RPMI7951 (cell line): Measurements from ENCODE around the gene C1QTNF9. TPM values are rescaled to one million over a fixed set of nuclear protein-coding genes. Genes with fewer than 3 reads are reported as not detected.
"Not testable (repeated sequence)": the region's sequence is repeated elsewhere in the genome, so short reads cannot be mapped to it uniquely, and the experiment has no call there.

Source experiments
- DNase-seq: peaks from one replicate; pipeline ENCODE4 v3.0.0-alpha.2; 2012; ENCODE audit warnings: low read depth
- total RNA-seq: library from RNA; depleted of rRNA; stranded (reverse); fragments of >200 nt; shearing (Covaris generic); gene quantifications from 2 replicates; pipeline ENCODE4 v1.2.3, GENCODE V29; 2014

Gene C1QTNF9
- total RNA-seq, 1 experiment from 2014 or later: not detected

DNA sequence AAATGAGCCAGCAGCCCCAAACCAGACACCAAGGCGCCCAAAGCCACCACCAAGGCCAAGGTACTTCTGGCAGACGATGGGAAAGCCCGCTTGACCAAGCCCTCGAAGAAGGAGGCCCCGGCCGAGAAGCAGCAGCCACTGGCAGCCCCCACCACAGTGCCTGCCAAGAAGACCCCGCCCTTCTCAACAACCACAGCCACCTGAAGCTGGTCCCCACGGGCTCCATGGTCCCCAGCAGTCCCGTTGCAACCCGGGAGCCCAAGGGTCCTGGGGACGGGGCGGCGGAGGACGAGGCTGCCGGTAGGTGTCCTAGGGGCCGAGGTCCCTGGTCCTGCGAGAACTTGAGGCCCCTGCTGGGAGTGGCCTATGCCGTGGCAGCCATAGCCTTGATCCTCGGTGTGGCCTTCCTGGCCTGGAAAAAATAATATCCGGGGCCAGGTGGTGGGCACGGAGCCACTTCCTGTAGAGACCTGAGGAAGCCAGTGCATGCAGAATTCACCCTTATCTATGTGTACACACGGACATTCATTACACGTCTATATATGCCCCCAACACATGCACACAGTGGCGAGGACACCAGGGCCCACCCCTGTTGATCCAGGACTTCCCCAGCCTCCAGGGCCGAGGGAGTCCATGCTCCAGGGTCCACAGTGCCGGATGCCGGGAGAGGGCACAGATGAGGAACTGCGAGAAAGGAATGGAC, 13.8 kb downstream of the C1QTNF9 start:
- DNase-seq: no peak

GRCh38 chr13:24323739-24324075, 14.3 kb downstream of the C1QTNF9 start:
- DNase-seq: no peak

GRCh38 chr13:24327598-24327997, 18.2 kb downstream of the C1QTNF9 start:
- DNase-seq: not testable (repeated sequence)

GRCh38 chr13:24328145-24328544, 18.8 kb downstream of the C1QTNF9 start:
- DNase-seq: no peak

GRCh38 chr13:24338721-24339120, 29.3 kb downstream of the C1QTNF9 start:
- no peak for DNase-seq

DNA sequence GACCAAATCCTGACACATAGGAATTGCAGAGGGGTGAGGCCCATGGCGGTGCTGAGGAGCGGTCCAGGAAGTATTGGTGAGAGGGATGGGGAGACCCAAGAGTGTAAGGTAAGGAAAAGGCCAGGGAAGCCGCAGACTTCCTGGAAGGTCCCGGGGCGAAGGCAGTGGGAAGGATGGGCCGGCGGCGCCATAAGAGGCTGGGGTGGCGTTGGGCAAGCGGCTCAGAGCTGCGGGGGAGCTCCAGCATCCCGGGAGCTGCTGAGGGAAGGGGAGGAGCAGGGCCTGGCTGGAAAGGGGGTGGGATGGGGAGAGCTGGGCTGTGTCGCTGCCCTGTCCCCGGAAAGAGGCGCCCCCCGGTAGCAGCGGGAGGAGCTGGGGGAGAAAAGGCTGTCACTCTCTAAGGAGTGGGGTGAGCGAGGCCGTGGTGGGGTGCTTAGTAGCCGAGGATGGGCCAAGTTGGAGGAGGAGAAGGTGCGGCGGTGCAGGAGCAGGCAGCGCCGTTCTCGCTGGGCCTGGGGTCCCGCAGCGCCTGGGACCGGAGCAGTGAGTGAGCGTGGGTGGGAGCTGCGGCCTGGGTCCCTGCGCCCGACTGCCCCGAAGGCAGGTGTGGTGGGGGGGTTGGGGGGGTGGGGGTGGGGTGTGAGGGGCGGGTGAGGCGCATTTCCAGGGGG, 30.7 kb downstream of the C1QTNF9 start:
- no peak for DNase-seq

DNA sequence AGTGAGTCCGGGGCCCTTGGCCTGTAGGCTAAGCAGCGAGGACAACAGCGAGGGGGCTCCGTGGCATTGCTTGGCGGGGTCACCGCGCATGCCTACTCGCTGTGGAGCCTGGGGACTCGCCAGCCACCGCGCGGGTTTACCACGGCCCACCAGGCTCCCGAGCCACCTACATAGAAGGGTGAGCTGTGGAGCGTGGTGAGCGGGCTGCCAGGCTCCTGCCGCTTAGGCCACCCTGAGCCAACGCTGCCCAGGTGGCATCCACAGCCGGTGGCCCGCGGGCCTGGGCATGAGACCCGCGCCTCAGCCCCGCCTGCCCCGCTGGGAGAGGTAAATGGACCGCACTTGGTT, 31.2 kb downstream of the C1QTNF9 start:
- no peak for DNase-seq

DNA sequence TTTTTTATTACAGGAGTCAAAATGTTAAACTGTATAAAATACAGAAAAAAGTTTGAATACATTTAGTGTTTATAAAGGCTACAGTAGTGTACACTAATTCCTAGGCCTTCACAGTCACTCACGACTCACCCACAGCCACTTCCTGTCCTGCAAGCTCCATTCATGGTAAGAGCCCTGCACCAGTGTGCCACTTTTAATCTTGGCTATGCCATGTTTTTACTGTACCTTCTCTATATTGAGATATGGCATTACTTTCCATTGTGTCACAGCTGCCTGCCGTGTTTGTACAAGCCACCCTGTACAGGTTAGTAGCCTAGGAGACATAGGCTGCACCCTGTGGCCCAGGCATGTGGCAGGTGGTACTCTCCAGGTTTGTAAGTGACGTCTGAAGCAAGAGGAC, 32.1 kb downstream of the C1QTNF9 start:
- no peak for DNase-seq

- no peak for DNase-seq
Observed at GRCh38 chr13:24348385-24348784, 39.0 kb downstream of the C1QTNF9 start.

DNA sequence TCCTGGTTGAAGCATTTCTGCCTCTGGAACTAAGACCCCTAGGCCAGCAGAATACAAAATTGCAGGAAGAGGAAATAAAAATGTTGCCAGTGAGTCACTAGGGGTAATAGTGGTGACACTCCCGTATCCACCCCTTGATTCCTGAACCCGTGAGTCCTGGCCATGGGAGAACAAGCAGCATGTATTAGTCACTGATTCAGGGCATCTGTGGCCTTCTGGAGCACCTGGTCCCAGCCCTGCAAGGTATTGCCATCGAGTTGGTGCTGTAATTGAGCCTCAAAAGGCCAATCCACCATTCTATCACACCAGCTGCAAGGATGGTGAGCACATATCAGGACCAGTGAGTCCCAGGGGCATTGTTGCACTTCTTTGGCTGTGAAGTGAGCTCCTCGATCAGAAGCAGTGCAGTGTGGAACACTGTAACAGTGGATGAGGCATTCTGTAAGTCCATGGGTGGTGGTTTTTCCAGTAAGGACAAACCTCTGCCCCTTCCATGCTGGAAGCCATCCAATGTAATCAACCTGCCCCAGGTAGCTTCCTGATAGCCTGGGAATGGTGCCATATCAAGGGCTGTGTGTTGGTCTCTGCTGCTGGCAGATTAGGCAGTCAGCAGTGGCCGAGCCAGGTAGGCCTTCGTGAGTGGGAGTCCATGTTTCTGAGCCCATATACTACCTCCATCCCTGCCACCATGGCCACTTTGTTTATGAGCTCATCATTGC, 39.6 kb downstream of the C1QTNF9 start:
- no peak for DNase-seq

DNA sequence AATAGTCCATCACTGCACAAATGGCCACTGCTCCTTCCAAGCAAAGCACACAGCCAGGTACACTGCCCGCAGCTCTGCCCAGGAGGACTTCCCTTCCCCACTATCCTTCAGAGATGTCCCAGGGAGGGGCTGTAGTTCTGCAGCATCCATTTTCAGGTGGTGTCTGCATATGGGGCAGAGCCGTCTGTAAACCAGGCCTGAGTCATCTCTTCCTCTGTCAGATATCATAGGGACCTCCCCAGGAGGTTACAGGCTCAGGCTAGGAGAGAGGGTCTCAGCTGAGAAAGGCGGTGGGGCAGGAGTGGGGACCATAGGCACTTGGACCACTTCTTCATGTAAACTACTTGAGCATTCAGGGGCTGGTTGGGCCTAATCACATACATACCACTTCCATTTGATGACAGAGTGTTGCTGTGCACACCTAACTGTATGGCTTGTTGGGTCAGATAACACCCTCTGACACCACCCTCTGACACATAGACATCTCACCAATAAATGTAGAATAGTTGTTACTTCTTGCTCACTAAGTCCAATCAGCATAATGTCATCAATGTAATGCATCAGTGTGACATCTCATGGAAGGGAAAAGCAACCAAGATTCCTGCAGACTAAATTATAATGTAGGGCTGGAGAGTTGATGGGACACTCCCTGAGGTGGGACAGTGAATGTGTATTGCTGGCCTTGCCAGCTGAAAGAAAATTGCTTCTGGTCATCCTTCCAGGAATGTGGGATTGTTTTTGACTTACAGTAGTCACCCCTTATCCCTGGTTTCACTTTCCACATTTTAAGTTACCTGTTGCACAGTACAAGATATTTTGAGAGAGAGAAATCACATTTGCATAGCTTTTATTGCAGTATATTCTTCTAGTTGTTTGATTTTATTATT, 40.6 kb downstream of the C1QTNF9 start:
- DNase-seq: not testable (repeated sequence)

- DNase-seq: no peak
Observed at GRCh38 chr13:24351423-24351822, 42.0 kb downstream of the C1QTNF9 start.

GRCh38 chr13:24353736-24354135, 44.4 kb downstream of the C1QTNF9 start:
- DNase-seq: no peak

DNA sequence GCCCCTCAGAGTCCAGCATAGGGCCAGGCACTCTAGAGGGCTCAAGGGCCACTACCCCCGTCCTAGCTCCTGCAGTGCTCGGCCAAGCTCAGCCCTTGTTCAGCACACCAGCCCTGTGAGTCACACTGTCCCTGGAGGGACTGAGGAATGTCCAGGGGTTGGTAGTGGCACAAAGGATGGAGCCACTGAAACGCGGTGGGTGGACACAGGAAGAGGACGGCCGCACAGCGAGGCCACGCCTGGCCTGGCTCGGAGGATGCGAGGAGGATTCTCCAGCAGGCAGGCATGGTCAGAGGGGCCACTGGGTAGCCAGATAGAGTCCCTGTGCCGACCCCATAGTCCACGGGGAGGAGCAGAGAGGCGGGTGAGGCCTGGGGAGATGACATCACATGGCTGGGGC, 45.7 kb downstream of the C1QTNF9 start:
- peak; percentile 11 for DNase-seq

- no peak for DNase-seq
Observed at GRCh38 chr13:24356270-24356669, 46.9 kb downstream of the C1QTNF9 start.

DNA sequence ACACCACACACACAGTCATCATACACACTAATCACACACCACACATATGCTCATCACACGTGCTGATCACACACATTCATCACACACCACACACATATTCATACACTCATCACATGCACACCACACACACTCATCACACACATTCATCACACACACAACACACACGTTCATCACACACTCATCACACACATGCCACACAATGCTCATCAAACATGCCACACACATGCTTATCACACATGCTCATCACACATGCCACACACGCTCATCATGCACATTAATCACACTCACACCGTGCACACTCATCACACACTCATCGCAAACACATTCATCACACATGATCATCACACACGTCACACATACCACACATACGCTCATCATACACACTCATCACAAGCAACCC, 47.5 kb downstream of the C1QTNF9 start:
- DNase-seq: no peak

- no peak for DNase-seq
Observed at GRCh38 chr13:24357756-24358155, 48.4 kb downstream of the C1QTNF9 start.

DNA sequence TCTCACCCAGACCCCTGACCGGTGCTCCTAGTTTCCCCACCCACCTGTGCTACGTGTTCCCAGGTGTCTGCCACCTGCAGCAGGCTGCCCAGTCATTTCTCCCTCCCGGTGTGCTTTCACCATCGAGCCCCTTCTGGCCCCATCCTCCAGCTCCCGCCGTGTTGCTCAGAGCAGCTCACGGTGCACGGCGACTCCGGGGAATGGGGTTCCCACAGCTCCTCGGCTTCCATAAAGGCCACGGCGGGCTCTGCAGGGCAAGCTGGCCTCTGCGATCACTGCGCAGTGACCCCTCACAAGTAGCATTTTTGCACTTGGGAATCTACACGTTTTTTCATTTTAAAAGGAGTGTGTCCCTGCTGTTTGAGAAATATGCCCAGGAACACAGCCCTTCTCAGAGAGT, 49.5 kb downstream of the C1QTNF9 start:
- not testable (repeated sequence) for DNase-seq

DNA sequence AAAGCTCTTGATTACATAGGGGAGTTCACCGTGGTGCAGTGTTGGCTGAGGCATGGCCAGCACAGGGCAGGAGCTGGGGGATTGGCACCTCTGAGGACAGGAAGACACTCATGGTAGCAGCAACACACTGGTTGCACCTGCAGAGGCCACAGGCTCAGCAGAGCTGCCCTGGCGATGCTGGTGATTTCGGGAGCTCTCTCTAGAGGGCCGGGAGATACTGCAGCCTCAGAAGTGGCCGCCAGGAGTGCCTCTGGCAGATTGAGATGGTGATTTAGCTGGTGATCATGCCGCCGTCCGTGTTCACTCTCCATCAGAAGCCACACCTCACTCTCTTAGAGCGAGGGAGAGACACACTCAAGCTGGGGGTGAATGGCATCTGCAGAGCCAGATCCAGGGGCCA, 49.9 kb downstream of the C1QTNF9 start:
- not testable (repeated sequence) for DNase-seq

GRCh38 chr13:24360106-24360505, 50.7 kb downstream of the C1QTNF9 start:
- DNase-seq: no peak

DNA sequence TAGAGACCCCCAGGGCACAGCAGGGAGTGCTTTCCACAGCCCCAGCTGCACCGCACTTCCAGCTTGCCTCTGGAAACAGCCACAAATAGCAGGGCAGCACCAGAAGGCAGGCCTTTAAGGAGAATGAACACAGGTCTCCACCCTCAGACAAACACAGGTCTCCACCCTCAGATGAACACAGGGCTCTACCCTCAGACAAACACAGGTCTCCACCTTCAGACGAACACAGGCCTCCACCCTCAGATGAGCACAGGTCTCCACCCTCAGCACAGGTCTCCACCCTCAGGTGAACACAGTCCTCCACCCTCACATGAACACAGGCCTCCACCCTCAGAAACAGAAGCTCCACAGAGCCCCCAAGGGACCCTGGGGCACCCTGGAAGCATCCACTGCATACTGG, 51.7 kb downstream of the C1QTNF9 start:
- no peak for DNase-seq

- no peak for DNase-seq
Observed at GRCh38 chr13:24361852-24362366, 52.5 kb downstream of the C1QTNF9 start.
